DOHH2 (cell line): ENCODE measurements around the gene ZNF12.
"Not testable (repeated sequence)": the region's sequence is repeated elsewhere in the genome, so short reads cannot be mapped to it uniquely, and the experiment has no call there.

Experiments used
- H3F3A ChIP-seq: fragments of 200-600 bp; sonication (generic), shearing (Covaris generic); 2 replicates; pipeline ENCODE4 v1.6.0; 2016; ENCODE audit warnings: antibody characterized with exemption, mild to moderate bottlenecking; ENCODE audit not compliant: control insufficient read depth, insufficient read depth
- H3K27ac ChIP-seq: fragments of 200-600 bp; sonication (generic); 2 replicates; pipeline ENCODE4 v1.5.1; 2014; ENCODE audit warnings: low read depth, mild to moderate bottlenecking, low read length, moderate library complexity
- H3K27me3 ChIP-seq: fragments of 200-600 bp; sonication (generic); 2 replicates; pipeline ENCODE4 v1.6.1; 2014; ENCODE audit warnings: mild to moderate bottlenecking, low read length, mixed read lengths; ENCODE audit not compliant: control insufficient read depth
- H3K36me3 ChIP-seq: fragments of 200-600 bp; sonication (generic); 2 replicates; pipeline ENCODE4 v1.6.1; 2014; ENCODE audit warnings: mild to moderate bottlenecking, low read length, moderate library complexity, mixed read lengths; ENCODE audit not compliant: control insufficient read depth
- H3K4me1 ChIP-seq: fragments of 200-600 bp; sonication (generic); 2 replicates; pipeline ENCODE4 v1.6.1; 2014; ENCODE audit warnings: mild to moderate bottlenecking, low read length, mixed read lengths; ENCODE audit not compliant: control insufficient read depth
- H3K4me2 ChIP-seq: fragments of 200-600 bp; sonication (generic); 2 replicates; pipeline ENCODE4 v1.6.0; 2014; ENCODE audit warnings: mild to moderate bottlenecking, low read length, moderate library complexity
- H3K4me3 ChIP-seq: fragments of 200-600 bp; sonication (generic); 2 replicates; pipeline ENCODE4 v1.5.1; 2014; ENCODE audit warnings: mild to moderate bottlenecking, low read length, mixed read lengths
- H3K79me2 ChIP-seq: fragments of 200-600 bp; sonication (generic); 2 replicates; pipeline ENCODE4 v1.6.1; 2014; ENCODE audit warnings: mild to moderate bottlenecking, low read length, mixed read lengths; ENCODE audit not compliant: control insufficient read depth
- H3K9me2 ChIP-seq: fragments of 200-600 bp; sonication (generic); replicated peaks from 2 replicates; pipeline ENCODE4 v1.6.1; 2014; ENCODE audit warnings: mild to moderate bottlenecking, low read length, mixed read lengths; ENCODE audit not compliant: control insufficient read depth
- H3K9me3 ChIP-seq: fragments of 200-600 bp; sonication (generic); 2 replicates; pipeline ENCODE4 v1.6.1; 2014; ENCODE audit warnings: antibody characterized with exemption, low read length, mixed read lengths; ENCODE audit not compliant: control insufficient read depth, insufficient read depth
- H4K20me1 ChIP-seq: fragments of 200-600 bp; sonication (generic); 2 replicates; pipeline ENCODE4 v1.6.0; 2014; ENCODE audit warnings: low read depth, mild to moderate bottlenecking, antibody characterized with exemption, low read length, moderate library complexity; ENCODE audit not compliant: control insufficient read depth, insufficient read depth
- CTCF ChIP-seq: fragments of 200-600 bp; sonication (generic); IDR thresholded peaks from one replicate; pipeline ENCODE4 v1.5.1; 2014; ENCODE audit warnings: antibody characterized with exemption, mild to moderate bottlenecking, low read depth, low read length; ENCODE audit not compliant: poor library complexity, severe bottlenecking
- EZH2phosphoT487 ChIP-seq: fragments of 200-600 bp; sonication (generic); IDR thresholded peaks from 2 replicates; pipeline ENCODE4 v1.6.1; 2017; ENCODE audit warnings: borderline replicate concordance, mild to moderate bottlenecking, antibody characterized with exemption, low read length, moderate library complexity, mixed read lengths

Gene ZNF12

DNA sequence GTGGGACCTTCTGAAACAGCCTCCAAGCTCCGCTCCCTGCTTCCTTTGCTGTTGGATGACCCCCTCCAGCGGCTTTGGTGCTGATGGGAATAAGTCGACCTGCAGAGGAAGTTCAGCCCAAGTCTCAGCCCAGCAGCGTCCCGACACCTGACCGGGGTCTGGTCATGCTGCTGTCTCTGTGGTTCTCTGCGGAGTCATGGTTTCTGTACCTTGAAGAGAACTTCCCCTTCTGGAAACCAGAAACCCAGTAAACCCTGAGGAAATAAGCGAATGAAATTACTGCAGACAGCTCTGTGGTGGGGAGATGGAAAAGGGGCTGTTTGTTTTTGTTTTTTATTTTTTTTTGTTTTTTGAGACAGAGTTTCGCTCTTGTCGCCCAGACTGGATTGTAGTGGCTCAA is 18.3 kb upstream of the ZNF12 start:
- Histone ChIP-seq H3K9me2 (no peaks in the 10 kb centered on the region), H3K27me3 (no peaks in the 10 kb centered on the region), H4K20me1 (no peaks in the 10 kb centered on the region), H3K9me3 (no peaks in the 10 kb centered on the region), H3K4me1 (peaks cover 27% of the 10 kb centered on the region), H3K79me2 (peaks cover 5% of the 10 kb centered on the region), H3K27ac (no peak overlapping the region), H3K4me3 (no peak overlapping the region), H3K4me2 (0 out of 2 replicates have a peak overlapping the region, but pooled peaks have one; percentile 1), H3F3A (no peaks in the 10 kb centered on the region), H3K36me3 (peaks cover 4% of the 10 kb centered on the region)
- TF ChIP-seq CTCF: no peak
- no peak for TF ChIP-seq EZH2phosphoT487

- not testable (repeated sequence) for H3K4me3 ChIP-seq, H4K20me1 ChIP-seq, H3K4me2 ChIP-seq, H3K9me2 ChIP-seq, H3K79me2 ChIP-seq, H3K36me3 ChIP-seq, H3K27me3 ChIP-seq, H3K27ac ChIP-seq, H3K9me3 ChIP-seq, H3F3A ChIP-seq
- H3K4me1 ChIP-seq: peaks cover 27% of the 10 kb centered on the region
Measured at GRCh38 chr7:6724351-6724750, 17.6 kb upstream of the ZNF12 start.

DNA sequence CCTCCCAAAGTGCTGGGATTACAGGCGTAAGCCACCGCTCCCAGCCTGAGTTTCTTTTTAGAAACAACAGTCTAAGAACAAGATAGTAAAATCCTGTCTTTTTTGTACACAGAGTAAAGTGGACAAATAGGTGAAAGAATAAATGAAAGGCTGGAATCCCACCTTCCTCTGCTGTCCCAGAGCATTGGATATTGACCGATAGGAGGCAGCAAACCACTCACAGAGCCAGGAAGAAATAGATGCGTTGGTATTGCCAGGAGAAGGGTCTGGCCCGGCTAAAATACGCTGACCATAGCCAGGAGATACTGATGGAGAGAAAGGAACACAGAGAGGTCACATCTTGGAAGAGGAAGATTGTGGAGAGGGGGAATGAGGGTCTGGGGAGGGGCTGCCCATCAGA is 11.4 kb upstream of the ZNF12 start:
- no peaks in the 10 kb centered on the region for H4K20me1 ChIP-seq
- TF ChIP-seq EZH2phosphoT487: no peak
- no peak for TF ChIP-seq CTCF
- H3K9me3 ChIP-seq: no peaks in the 10 kb centered on the region
- peaks cover 7% of the 10 kb centered on the region; the same call in 1 of the 2 replicates for H3K27me3 ChIP-seq
- no peaks in the 10 kb centered on the region for H3K36me3 ChIP-seq
- H3K4me2 ChIP-seq: no peak overlapping the region
- H3K4me1 ChIP-seq: peaks cover 8% of the 10 kb centered on the region
- no peak overlapping the region for H3K27ac ChIP-seq
- H3K9me2 ChIP-seq: no peaks in the 10 kb centered on the region
- no peak overlapping the region for H3K4me3 ChIP-seq
- H3F3A ChIP-seq: no peaks in the 10 kb centered on the region
- no peaks in the 10 kb centered on the region for H3K79me2 ChIP-seq

DNA sequence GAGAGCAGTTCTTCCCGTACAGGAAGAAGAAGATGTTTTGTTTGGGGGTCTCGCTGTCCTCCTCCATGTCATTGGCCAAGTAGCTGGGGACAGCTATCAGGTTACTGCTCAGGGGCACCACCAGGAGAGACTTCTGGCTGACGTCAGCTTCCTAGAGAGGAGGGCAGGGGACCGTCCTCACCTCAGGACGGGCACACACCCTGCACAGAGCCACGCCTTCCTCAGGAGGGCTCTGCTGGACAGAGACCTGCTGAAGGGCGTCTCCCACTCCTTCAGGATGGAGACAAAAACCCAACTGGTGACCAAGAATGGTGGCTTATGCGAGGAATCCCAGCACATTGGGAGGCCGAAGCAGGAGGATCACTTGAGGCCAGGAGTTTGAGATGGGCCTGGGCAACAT is 9.2 kb upstream of the ZNF12 start:
- H3K36me3 ChIP-seq, H3K9me3 ChIP-seq, H3K4me2 ChIP-seq, H3K9me2 ChIP-seq, H4K20me1 ChIP-seq, H3K27ac ChIP-seq, H3K27me3 ChIP-seq, H3K79me2 ChIP-seq, H3F3A ChIP-seq, H3K4me1 ChIP-seq, H3K4me3 ChIP-seq: not testable (repeated sequence)
